Measurements from ENCODE around the gene CLDN16. TPM values are rescaled to one million over a fixed set of nuclear protein-coding genes. Genes with fewer than 3 reads are reported as not detected.

The CLDN16 gene, protein sequence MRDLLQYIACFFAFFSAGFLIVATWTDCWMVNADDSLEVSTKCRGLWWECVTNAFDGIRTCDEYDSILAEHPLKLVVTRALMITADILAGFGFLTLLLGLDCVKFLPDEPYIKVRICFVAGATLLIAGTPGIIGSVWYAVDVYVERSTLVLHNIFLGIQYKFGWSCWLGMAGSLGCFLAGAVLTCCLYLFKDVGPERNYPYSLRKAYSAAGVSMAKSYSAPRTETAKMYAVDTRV
- not detected for polyA plus RNA-seq (2012; ENCODE audit: insufficient read length, low read depth)

DNA sequence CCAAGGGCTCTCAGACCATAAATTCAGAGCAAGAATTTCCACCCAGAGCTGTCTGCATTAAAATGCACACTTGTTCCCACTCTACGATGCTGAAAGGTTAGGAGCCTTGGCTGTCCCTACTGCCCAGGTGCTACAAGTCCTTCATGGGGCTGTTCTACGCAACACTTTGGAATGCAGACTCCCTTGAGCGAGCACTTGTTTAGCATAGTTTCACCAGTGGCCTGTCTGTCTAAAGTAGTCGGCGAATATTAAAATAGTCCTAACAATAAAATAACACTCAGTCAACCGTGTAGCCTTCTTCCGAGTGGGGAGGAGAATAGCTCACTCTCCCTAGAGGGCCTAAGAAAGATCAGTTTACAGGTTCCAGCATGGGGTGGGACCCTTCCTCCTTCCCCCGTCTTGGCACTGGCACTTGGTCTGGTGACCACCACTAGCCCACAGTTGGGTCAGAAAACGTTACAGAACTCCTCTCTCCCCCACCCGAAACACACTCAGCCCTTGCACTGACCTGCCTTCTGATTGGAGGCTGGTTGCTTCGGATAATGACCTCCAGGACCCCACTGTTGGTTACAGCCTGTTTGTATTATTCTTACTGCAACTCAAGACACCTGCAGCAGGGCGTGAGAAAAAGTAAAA lies at the start of gene CLDN16:
Gene CLDN16 (plus strand): TSS at position 586 of the 636 bp plus-strand sequence. CDS start 167 bp downstream, outside the sequence.
- TF ChIP-seq, protein P1, sequence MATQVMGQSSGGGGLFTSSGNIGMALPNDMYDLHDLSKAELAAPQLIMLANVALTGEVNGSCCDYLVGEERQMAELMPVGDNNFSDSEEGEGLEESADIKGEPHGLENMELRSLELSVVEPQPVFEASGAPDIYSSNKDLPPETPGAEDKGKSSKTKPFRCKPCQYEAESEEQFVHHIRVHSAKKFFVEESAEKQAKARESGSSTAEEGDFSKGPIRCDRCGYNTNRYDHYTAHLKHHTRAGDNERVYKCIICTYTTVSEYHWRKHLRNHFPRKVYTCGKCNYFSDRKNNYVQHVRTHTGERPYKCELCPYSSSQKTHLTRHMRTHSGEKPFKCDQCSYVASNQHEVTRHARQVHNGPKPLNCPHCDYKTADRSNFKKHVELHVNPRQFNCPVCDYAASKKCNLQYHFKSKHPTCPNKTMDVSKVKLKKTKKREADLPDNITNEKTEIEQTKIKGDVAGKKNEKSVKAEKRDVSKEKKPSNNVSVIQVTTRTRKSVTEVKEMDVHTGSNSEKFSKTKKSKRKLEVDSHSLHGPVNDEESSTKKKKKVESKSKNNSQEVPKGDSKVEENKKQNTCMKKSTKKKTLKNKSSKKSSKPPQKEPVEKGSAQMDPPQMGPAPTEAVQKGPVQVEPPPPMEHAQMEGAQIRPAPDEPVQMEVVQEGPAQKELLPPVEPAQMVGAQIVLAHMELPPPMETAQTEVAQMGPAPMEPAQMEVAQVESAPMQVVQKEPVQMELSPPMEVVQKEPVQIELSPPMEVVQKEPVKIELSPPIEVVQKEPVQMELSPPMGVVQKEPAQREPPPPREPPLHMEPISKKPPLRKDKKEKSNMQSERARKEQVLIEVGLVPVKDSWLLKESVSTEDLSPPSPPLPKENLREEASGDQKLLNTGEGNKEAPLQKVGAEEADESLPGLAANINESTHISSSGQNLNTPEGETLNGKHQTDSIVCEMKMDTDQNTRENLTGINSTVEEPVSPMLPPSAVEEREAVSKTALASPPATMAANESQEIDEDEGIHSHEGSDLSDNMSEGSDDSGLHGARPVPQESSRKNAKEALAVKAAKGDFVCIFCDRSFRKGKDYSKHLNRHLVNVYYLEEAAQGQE (IDR thresholded peaks at IDR 0.05; ENCODE audit: insufficient read depth in 1 of 2, low read depth in 2 of 2, low read length in 2 of 2): no peak
- TF ChIP-seq SIN3A (IDR thresholded peaks at IDR 0.05; ENCODE audit: borderline replicate concordance, insufficient read depth, low read length) (no peak), POLR2AphosphoS5 (IDR thresholded peaks at IDR 0.05; ENCODE audit: low read depth, low read length) (no peak), FOXP2 (optimal IDR thresholded peaks at IDR 0.05; ENCODE audit: borderline replicate concordance, extremely low read depth, extremely low read length, insufficient read depth) (no peak)

DNA sequence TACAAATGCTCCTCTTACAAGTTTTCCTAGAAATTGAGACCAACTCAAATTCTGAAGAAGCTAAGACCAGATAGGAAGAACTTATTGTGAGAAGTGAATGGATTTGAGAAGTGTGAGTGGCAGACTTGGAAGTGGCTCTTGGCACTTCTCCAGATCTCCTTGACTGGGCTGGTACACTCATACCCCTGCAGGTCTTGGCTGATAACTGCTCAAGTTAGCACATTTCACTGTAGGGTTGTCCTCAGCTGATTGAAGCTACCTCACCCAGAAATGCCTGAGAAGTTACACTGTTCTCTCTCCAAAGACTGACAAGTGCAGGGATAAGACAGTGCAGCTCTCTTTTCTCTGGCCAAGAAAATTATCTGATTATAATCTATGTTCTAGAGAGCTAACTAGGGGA lies 49.2 kb upstream of the CLDN16 start:
- TF ChIP-seq SIN3A (IDR thresholded peaks at IDR 0.05; ENCODE audit: borderline replicate concordance, insufficient read depth, low read length) (no peak), FOXP2 (optimal IDR thresholded peaks at IDR 0.05; ENCODE audit: borderline replicate concordance, extremely low read depth, extremely low read length, insufficient read depth) (no peak), TAF1 (IDR thresholded peaks at IDR 0.05; ENCODE audit: borderline replicate concordance, insufficient read depth, low read length) (no peak), POLR2AphosphoS5 (IDR thresholded peaks at IDR 0.05; ENCODE audit: low read depth, low read length) (no peak)
- TF ChIP-seq, protein P1 (IDR thresholded peaks at IDR 0.05; ENCODE audit: insufficient read depth in 1 of 2, low read depth in 2 of 2, low read length in 2 of 2): no peak

DNA sequence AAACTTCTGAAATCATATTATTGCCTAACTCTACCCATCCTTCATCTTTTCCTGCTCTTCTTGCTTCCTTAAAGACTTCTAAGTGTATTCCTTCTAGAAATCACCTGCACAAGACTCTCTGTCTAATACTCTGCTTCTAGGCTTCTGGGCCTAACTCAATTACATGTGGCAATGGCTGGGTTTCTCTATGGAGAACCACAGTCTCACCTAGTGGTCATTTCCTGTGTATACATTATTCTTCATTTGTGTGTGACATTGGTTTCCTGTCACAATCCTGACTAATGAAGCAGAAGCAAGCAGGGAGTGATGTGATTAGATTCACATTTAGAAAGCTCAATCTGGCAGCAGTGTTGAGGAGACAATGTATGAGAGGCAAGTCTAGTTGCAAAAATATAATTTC lies 48.8 kb upstream of the CLDN16 start:
- TF ChIP-seq, protein P1 (IDR thresholded peaks at IDR 0.05; ENCODE audit: insufficient read depth in 1 of 2, low read depth in 2 of 2, low read length in 2 of 2): no peak
- TF ChIP-seq POLR2AphosphoS5 (IDR thresholded peaks at IDR 0.05; ENCODE audit: low read depth, low read length) (no peak), SIN3A (IDR thresholded peaks at IDR 0.05; ENCODE audit: borderline replicate concordance, insufficient read depth, low read length) (no peak), FOXP2 (optimal IDR thresholded peaks at IDR 0.05; ENCODE audit: borderline replicate concordance, extremely low read depth, extremely low read length, insufficient read depth) (no peak), TAF1 (IDR thresholded peaks at IDR 0.05; ENCODE audit: borderline replicate concordance, insufficient read depth, low read length) (no peak)

DNA sequence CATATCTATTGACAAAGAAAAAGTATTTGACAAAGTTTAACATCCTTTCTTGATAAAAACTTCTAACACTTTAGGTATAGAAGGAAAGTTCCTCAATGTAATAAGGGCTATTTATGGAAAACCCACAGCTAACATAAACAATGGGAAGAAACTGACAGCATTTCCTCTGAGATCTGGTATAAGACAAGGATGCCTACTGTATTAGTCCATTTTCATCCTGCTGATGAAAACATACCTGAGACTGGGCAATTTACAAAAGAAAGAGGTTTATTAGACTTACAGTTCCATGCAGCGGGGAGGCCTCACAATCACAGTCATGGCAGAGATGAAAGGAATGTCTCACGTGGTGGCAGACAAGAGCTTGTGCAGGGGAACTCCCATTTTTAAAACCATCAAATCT lies 47.9 kb upstream of the CLDN16 start:
- TF ChIP-seq FOXP2 (optimal IDR thresholded peaks at IDR 0.05; ENCODE audit: borderline replicate concordance, extremely low read depth, extremely low read length, insufficient read depth): no peak
- TF ChIP-seq SIN3A (IDR thresholded peaks at IDR 0.05; ENCODE audit: borderline replicate concordance, insufficient read depth, low read length): no peak
- no peak for TF ChIP-seq POLR2AphosphoS5 (IDR thresholded peaks at IDR 0.05; ENCODE audit: low read depth, low read length)
- TF ChIP-seq, protein P1 (IDR thresholded peaks at IDR 0.05; ENCODE audit: insufficient read depth in 1 of 2, low read depth in 2 of 2, low read length in 2 of 2): no peak
- TF ChIP-seq TAF1 (IDR thresholded peaks at IDR 0.05; ENCODE audit: borderline replicate concordance, insufficient read depth, low read length): no peak

All from PFSK-1 (cell line).